ENCODE data around the gene OR2A12.
A peak's percentile ranks its signal among the peaks of the same experiment; 100 is the strongest.

The OR2A12 gene

GRCh38 chr7:144038887-144039286, 47.2 kb upstream of the OR2A12 start:
- H3K9ac ChIP-seq (ENCODE audit: low read length): no peak overlapping the region
- no peak overlapping the region for H3K27ac ChIP-seq (ENCODE audit: low read length)
- H4K20me1 ChIP-seq (ENCODE audit: insufficient read depth, low read length): no peaks in the 10 kb centered on the region
- no peak overlapping the region for H3K4me3 ChIP-seq (ENCODE audit: low read length)
- H3K4me1 ChIP-seq (ENCODE audit: low read length): no peaks in the 10 kb centered on the region
- no peak overlapping the region for H3K4me2 ChIP-seq (ENCODE audit: low read depth, low read length)
- H3K79me2 ChIP-seq (ENCODE audit: low read length): no peaks in the 10 kb centered on the region
- H3K36me3 ChIP-seq (replicated peaks; ENCODE audit: insufficient read depth, low read length): no peaks in the 10 kb centered on the region
- no peak for TF ChIP-seq EZH2phosphoT487 (IDR thresholded peaks at IDR 0.05; ENCODE audit: low read length)
- TF ChIP-seq EZH2 (optimal IDR thresholded peaks at IDR 0.05; ENCODE audit: low read depth, low read length): no peak
- TF ChIP-seq CTCF (IDR thresholded peaks at IDR 0.05; ENCODE audit: low read length): no peak
- peak; percentile 50 for DNase-seq
- H3K27me3 ChIP-seq (replicated peaks; ENCODE audit: insufficient read depth, low read length): no peaks in the 10 kb centered on the region
- H3K9me2 ChIP-seq (replicated peaks; ENCODE audit: insufficient read depth, low read length): no peaks in the 10 kb centered on the region
- no peak overlapping the region for H2AFZ ChIP-seq (ENCODE audit: low read length)
- H3K9me3 ChIP-seq (replicated peaks; ENCODE audit: insufficient read depth, low read length): no peaks in the 10 kb centered on the region
- no peaks in the 10 kb centered on the region for H3F3A ChIP-seq (ENCODE audit: insufficient read depth, low read length)

GRCh38 chr7:144048648-144049047, 37.4 kb upstream of the OR2A12 start, which contains the start of gene OR2A5:
Gene OR2A5, plus strand, starts transcription at chr7:144048948. Its CDS starts 1,454 bp downstream, at chr7:144050402.
- Histone ChIP-seq H2AFZ (ENCODE audit: low read length) (no peak within 1 kb of the TSS), H3K79me2 (ENCODE audit: low read length) (no peaks in the 10 kb centered on the region), H3K27ac (ENCODE audit: low read length) (no peak within 1 kb of the TSS), H3F3A (ENCODE audit: insufficient read depth, low read length) (no peaks in the 10 kb centered on the region), H3K9me3 (replicated peaks; ENCODE audit: insufficient read depth, low read length) (no peaks in the 10 kb centered on the region), H3K9me2 (replicated peaks; ENCODE audit: insufficient read depth, low read length) (no peaks in the 10 kb centered on the region), H3K4me1 (ENCODE audit: low read length) (no peaks in the 10 kb centered on the region), H4K20me1 (ENCODE audit: insufficient read depth, low read length) (no peaks in the 10 kb centered on the region), H3K4me3 (ENCODE audit: low read length) (no peak within 1 kb of the TSS), H3K27me3 (replicated peaks; ENCODE audit: insufficient read depth, low read length) (no peaks in the 10 kb centered on the region), H3K9ac (ENCODE audit: low read length) (no peak within 1 kb of the TSS), H3K36me3 (replicated peaks; ENCODE audit: insufficient read depth, low read length) (no peaks in the 10 kb centered on the region), H3K4me2 (ENCODE audit: low read depth, low read length) (no peak within 1 kb of the TSS)
- no peak for DNase-seq
- no peak for TF ChIP-seq EZH2phosphoT487 (IDR thresholded peaks at IDR 0.05; ENCODE audit: low read length)
- no peak for TF ChIP-seq EZH2 (optimal IDR thresholded peaks at IDR 0.05; ENCODE audit: low read depth, low read length)
- TF ChIP-seq CTCF (IDR thresholded peaks at IDR 0.05; ENCODE audit: low read length): no peak

- no peaks in the 10 kb centered on the region for H3K79me2 ChIP-seq (ENCODE audit: low read length)
- no peaks in the 10 kb centered on the region for H3K9me2 ChIP-seq (replicated peaks; ENCODE audit: insufficient read depth, low read length)
- H2AFZ ChIP-seq (ENCODE audit: low read length): no peak overlapping the region
- H3F3A ChIP-seq (ENCODE audit: insufficient read depth, low read length): no peaks in the 10 kb centered on the region
- H3K9me3 ChIP-seq (replicated peaks; ENCODE audit: insufficient read depth, low read length): no peaks in the 10 kb centered on the region
- no peak for DNase-seq
- H3K4me2 ChIP-seq (ENCODE audit: low read depth, low read length): no peak overlapping the region
- no peaks in the 10 kb centered on the region for H3K27me3 ChIP-seq (replicated peaks; ENCODE audit: insufficient read depth, low read length)
- H3K27ac ChIP-seq (ENCODE audit: low read length): no peak overlapping the region
- TF ChIP-seq EZH2phosphoT487 (IDR thresholded peaks at IDR 0.05; ENCODE audit: low read length) (no peak), CTCF (IDR thresholded peaks at IDR 0.05; ENCODE audit: low read length) (no peak), EZH2 (optimal IDR thresholded peaks at IDR 0.05; ENCODE audit: low read depth, low read length) (no peak)
- no peaks in the 10 kb centered on the region for H3K4me1 ChIP-seq (ENCODE audit: low read length)
- H3K36me3 ChIP-seq (replicated peaks; ENCODE audit: insufficient read depth, low read length): no peaks in the 10 kb centered on the region
- H3K4me3 ChIP-seq (ENCODE audit: low read length): no peak overlapping the region
- no peak overlapping the region for H3K9ac ChIP-seq (ENCODE audit: low read length)
- no peaks in the 10 kb centered on the region for H4K20me1 ChIP-seq (ENCODE audit: insufficient read depth, low read length)
Observed at GRCh38 chr7:144049491-144049890, 36.6 kb upstream of the OR2A12 start.
